ENCODE measurements around the gene EFCAB14.
"Not testable (repeated sequence)": the region's sequence is repeated elsewhere in the genome, so short reads cannot be mapped to it uniquely, and the experiment has no call there.

Gene EFCAB14

GRCh38 chr1:46718727-46719622 lies at the start of gene EFCAB14:
TSS of gene EFCAB14 (minus strand) at chr1:46719114. CDS start at chr1:46718087, 1,027 bp downstream.
- peak; percentile 87 for DNase-seq

GRCh38 chr1:46768445-46768844 lies 49.5 kb upstream of the EFCAB14 start:
- DNase-seq = no peak

- DNase-seq = no peak
These were observed 48.9 kb upstream of the EFCAB14 start for GRCh38 chr1:46767649-46768282.

- DNase-seq = no peak
These were observed 45.5 kb upstream of the EFCAB14 start for GRCh38 chr1:46764402-46764801.

GRCh38 chr1:46761740-46762139 lies 42.8 kb upstream of the EFCAB14 start:
- no peak for DNase-seq

- no peak for DNase-seq
These were observed 41.7 kb upstream of the EFCAB14 start for GRCh38 chr1:46760558-46761166.

GRCh38 chr1:46757956-46758528 lies 39.1 kb upstream of the EFCAB14 start:
- DNase-seq = no peak

- DNase-seq = no peak
These were observed 38.5 kb upstream of the EFCAB14 start for GRCh38 chr1:46757247-46757955.

GRCh38 chr1:46755121-46755520 lies 36.2 kb upstream of the EFCAB14 start:
- no peak for DNase-seq

GRCh38 chr1:46754707-46755106 lies 35.8 kb upstream of the EFCAB14 start:
- DNase-seq = not testable (repeated sequence)

GRCh38 chr1:46753985-46754384 lies 35.1 kb upstream of the EFCAB14 start:
- DNase-seq = no peak

GRCh38 chr1:46749921-46750404 lies 31.0 kb upstream of the EFCAB14 start:
- DNase-seq = no peak

GRCh38 chr1:46749404-46749803 lies 30.5 kb upstream of the EFCAB14 start:
- no peak for DNase-seq

- no peak for DNase-seq
These were observed 28.9 kb upstream of the EFCAB14 start for GRCh38 chr1:46747683-46748288.

- DNase-seq = no peak
These were observed 23.2 kb upstream of the EFCAB14 start for GRCh38 chr1:46742069-46742468.

- peak; percentile 18 for DNase-seq
These were observed 16.9 kb upstream of the EFCAB14 start for GRCh38 chr1:46735708-46736324.

- DNase-seq = not testable (repeated sequence)
These were observed 9.5 kb upstream of the EFCAB14 start for GRCh38 chr1:46728327-46728873.

GRCh38 chr1:46725736-46726108 lies 6.8 kb upstream of the EFCAB14 start:
- no peak for DNase-seq

- peak; percentile 48 for DNase-seq
These were observed 6.2 kb upstream of the EFCAB14 start for GRCh38 chr1:46724991-46725735.

GRCh38 chr1:46723901-46724300 lies 5.0 kb upstream of the EFCAB14 start:
- DNase-seq = no peak

Data from KG1 (cell line).